Urothelium cell line (cell line): Measurements from ENCODE around the gene AMBP.
A peak's percentile ranks its signal among the peaks of the same experiment; 100 is the strongest.
"Not testable (repeated sequence)": the region's sequence is repeated elsewhere in the genome, so short reads cannot be mapped to it uniquely, and the experiment has no call there.

Experiments used
- DNase-seq: peaks from one replicate; pipeline ENCODE4 v3.0.0; 2011; ENCODE audit warnings: low spot score, mixed read lengths
- FAIRE-seq: peaks from 2 replicates; lab custom pipeline; 2011; peaks lifted over from hg19 to GRCh38; lab: Jason Lieb, UNC

Gene AMBP

GRCh38 chr9:114092336-114092735 is 14.2 kb upstream of the AMBP start:
- FAIRE-seq: no peak
- DNase-seq: no peak

- DNase-seq (no peak), FAIRE-seq (no peak)
These were observed 13.6 kb upstream of the AMBP start for GRCh38 chr9:114091711-114092110.

GRCh38 chr9:114090798-114091197 is 12.7 kb upstream of the AMBP start:
- DNase-seq (no peak), FAIRE-seq (no peak)

- FAIRE-seq (no peak), DNase-seq (no peak)
These were observed 11.2 kb upstream of the AMBP start for GRCh38 chr9:114089206-114089840.

- DNase-seq: no peak
These were observed 10.6 kb upstream of the AMBP start for GRCh38 chr9:114088571-114089170.

GRCh38 chr9:114087721-114088120 is 9.6 kb upstream of the AMBP start:
- no peak for DNase-seq
- FAIRE-seq: no peak

More at GRCh38 chr9:114088571-114089170, 10.6 kb upstream of the AMBP start:
- no peak for FAIRE-seq

- DNase-seq: no peak
- FAIRE-seq: no peak
These were observed 8.5 kb upstream of the AMBP start for GRCh38 chr9:114086607-114087006.

- DNase-seq (no peak), FAIRE-seq (no peak)
These were observed 7.9 kb upstream of the AMBP start for GRCh38 chr9:114086009-114086408.

- DNase-seq (no peak), FAIRE-seq (no peak)
These were observed 7.3 kb upstream of the AMBP start for GRCh38 chr9:114085387-114085789.

GRCh38 chr9:114084282-114085073 is 6.4 kb upstream of the AMBP start:
- no peak for DNase-seq
- no peak for FAIRE-seq

- DNase-seq (no peak), FAIRE-seq (no peak)
These were observed 5.6 kb upstream of the AMBP start for GRCh38 chr9:114083666-114084065.

- not testable (repeated sequence) for DNase-seq, FAIRE-seq
These were observed 4.8 kb upstream of the AMBP start for GRCh38 chr9:114082763-114083412.

- no peak for FAIRE-seq
- DNase-seq: peak; percentile 82
These were observed 4.1 kb upstream of the AMBP start for GRCh38 chr9:114082017-114082762.

- DNase-seq: no peak
- no peak for FAIRE-seq
These were observed 3.4 kb upstream of the AMBP start for GRCh38 chr9:114081441-114082016.

GRCh38 chr9:114080773-114081440 is 2.8 kb upstream of the AMBP start:
- FAIRE-seq: no peak
- DNase-seq: no peak

GRCh38 chr9:114080195-114080772 is 2.2 kb upstream of the AMBP start:
- FAIRE-seq: no peak
- DNase-seq: no peak

GRCh38 chr9:114078781-114079156 is 669 bp upstream of the AMBP start:
- FAIRE-seq (no peak), DNase-seq (no peak)

GRCh38 chr9:114077162-114077837 is 800 bp downstream of the AMBP start:
- FAIRE-seq (no peak), DNase-seq (no peak)
